K562 (cell line): ENCODE results near the gene DOCK1. TPM values are rescaled to one million over a fixed set of nuclear protein-coding genes. Genes with fewer than 3 reads are reported as not detected.

Source experiments
- ATF7 ChIP-seq: fragments of 450-650 bp; IDR thresholded peaks from 2 replicates; pipeline ENCODE4 v1.7.1; 2014; ENCODE audit warnings: mild to moderate bottlenecking, moderate library complexity
- RB1 ChIP-seq: fragments of 450-650 bp; IDR thresholded peaks from 2 replicates; pipeline ENCODE4 v1.6.1; 2017; ENCODE audit warnings: low read depth, mild to moderate bottlenecking
- RBBP5 ChIP-seq: fragments of 200-600 bp; sonication (generic); IDR thresholded peaks from 2 replicates; pipeline ENCODE4 v1.6.1; 2012; ENCODE audit warnings: borderline replicate concordance, mild to moderate bottlenecking, low read length, control low read depth, inconsistent platforms; ENCODE audit not compliant: insufficient read depth, poor library complexity, severe bottlenecking
- USF2 ChIP-seq: sonication (generic); formaldehyde crosslinking; IDR thresholded peaks from 2 replicates; pipeline ENCODE4 v1.5.0; 2020; ENCODE audit warnings: missing genetic modification reagents
- polyA plus RNA-seq, 8 experiments: library from polyadenylated mRNA; depleted of rRNA in 4 of 8; stranded (reverse) in 5 of 8; unstranded in 3 of 8; fragments of >200 nt; fragmentation: Nextera tagmentation in 2 of 8; fragmentation: Illumina TruSeq in 1 of 8; extraction: Ambion mirVana in 2 of 8; extraction: Trizol in 1 of 8; gene quantifications; 2 replicates each; pipeline versions ENCODE4 v1.2.1 to v1.2.3, GENCODE V29; 2011 to 2014; ENCODE audit warnings: inconsistent platforms in 1 of 8, missing spikeins in 1 of 8
- total RNA-seq, 7 experiments: library from RNA; depleted of rRNA in 6 of 7; stranded (reverse); fragments of >200 nt in 6 of 7; fragmentation: Illumina TruSeq in 2 of 7; extraction: Trizol in 2 of 7; gene quantifications; 2 replicates each; pipeline versions ENCODE4 v1.2.1 to v1.2.3, GENCODE V29; 2011 to 2021; ENCODE audit warnings: low replicate concordance in 1 of 7
- TF ChIP-seq, protein P1 (sequence below): sonication (generic); formaldehyde crosslinking; IDR thresholded peaks from 2 replicates; pipeline ENCODE4 v1.8.0; 2023; ENCODE audit warnings: missing genetic modification reagents, mild to moderate bottlenecking, borderline replicate concordance
- TF ChIP-seq, protein P2 (sequence below): fragments of 450-650 bp; IDR thresholded peaks from 2 replicates; pipeline ENCODE4 v1.6.1; 2016; ENCODE audit warnings: antibody characterized with exemption
- TF ChIP-seq, protein P3 (sequence below): fragments of 450-650 bp; IDR thresholded peaks from 2 replicates; pipeline ENCODE4 v1.6.1; 2018; ENCODE audit not compliant: partially characterized antibody

DOCK1 gene
- total and polyA plus RNA-seq, 9 of the 15 experiments (the other 6 are each of a cell fraction or from before 2014, with no cell fraction given), result 0.31 TPM; not detected in 8

DNA sequence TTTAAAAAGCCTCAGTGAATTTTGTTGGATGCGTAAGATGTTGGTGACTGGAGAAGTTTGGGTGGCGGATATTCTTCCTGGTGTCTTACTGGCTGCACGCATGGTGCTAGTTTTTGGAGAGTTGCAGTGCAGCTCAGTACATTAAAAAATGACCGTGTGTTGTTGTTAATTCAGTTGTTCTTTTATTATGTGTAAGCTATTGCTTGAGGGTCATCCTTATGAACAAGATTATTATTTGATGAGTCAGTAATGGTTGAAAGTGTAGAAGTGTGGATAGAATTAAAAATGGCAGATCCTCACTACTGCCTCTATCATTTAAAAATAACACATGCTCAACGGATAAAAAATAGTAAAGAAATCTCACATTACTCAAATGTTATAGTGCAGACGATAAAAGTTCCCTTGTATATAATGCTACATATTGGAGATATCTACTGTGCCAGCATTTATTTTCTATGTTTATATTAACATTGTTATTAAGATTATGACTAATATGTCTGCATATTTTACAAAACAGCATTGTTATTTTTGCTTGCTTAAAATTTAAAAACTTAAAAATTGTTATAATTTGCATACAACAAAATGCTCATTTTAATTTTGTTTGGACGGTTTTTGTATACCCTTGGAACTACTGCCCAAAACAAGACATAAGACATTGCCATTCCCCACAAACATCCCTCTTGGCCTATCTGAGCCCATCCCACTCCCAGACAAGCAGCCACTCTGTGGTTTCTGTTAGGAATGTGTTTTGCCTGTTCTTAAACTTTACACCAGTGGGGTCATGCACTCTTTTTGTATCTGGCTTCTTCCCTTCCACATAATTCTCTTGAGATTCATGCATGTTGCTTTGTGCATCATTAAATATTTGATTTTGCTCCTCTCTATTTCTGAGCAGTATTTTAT is 142.0 kb downstream of the DOCK1 start (continued):
- TF ChIP-seq, protein P1, sequence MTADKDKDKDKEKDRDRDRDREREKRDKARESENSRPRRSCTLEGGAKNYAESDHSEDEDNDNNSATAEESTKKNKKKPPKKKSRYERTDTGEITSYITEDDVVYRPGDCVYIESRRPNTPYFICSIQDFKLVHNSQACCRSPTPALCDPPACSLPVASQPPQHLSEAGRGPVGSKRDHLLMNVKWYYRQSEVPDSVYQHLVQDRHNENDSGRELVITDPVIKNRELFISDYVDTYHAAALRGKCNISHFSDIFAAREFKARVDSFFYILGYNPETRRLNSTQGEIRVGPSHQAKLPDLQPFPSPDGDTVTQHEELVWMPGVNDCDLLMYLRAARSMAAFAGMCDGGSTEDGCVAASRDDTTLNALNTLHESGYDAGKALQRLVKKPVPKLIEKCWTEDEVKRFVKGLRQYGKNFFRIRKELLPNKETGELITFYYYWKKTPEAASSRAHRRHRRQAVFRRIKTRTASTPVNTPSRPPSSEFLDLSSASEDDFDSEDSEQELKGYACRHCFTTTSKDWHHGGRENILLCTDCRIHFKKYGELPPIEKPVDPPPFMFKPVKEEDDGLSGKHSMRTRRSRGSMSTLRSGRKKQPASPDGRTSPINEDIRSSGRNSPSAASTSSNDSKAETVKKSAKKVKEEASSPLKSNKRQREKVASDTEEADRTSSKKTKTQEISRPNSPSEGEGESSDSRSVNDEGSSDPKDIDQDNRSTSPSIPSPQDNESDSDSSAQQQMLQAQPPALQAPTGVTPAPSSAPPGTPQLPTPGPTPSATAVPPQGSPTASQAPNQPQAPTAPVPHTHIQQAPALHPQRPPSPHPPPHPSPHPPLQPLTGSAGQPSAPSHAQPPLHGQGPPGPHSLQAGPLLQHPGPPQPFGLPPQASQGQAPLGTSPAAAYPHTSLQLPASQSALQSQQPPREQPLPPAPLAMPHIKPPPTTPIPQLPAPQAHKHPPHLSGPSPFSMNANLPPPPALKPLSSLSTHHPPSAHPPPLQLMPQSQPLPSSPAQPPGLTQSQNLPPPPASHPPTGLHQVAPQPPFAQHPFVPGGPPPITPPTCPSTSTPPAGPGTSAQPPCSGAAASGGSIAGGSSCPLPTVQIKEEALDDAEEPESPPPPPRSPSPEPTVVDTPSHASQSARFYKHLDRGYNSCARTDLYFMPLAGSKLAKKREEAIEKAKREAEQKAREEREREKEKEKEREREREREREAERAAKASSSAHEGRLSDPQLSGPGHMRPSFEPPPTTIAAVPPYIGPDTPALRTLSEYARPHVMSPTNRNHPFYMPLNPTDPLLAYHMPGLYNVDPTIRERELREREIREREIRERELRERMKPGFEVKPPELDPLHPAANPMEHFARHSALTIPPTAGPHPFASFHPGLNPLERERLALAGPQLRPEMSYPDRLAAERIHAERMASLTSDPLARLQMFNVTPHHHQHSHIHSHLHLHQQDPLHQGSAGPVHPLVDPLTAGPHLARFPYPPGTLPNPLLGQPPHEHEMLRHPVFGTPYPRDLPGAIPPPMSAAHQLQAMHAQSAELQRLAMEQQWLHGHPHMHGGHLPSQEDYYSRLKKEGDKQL (CRISPR knock-in tag), result no peak
- TF ChIP-seq ATF7 (no peak), USF2 (CRISPR knock-in tag) (no peak), RB1 (no peak), RBBP5 (no peak)
- TF ChIP-seq, protein P2, sequence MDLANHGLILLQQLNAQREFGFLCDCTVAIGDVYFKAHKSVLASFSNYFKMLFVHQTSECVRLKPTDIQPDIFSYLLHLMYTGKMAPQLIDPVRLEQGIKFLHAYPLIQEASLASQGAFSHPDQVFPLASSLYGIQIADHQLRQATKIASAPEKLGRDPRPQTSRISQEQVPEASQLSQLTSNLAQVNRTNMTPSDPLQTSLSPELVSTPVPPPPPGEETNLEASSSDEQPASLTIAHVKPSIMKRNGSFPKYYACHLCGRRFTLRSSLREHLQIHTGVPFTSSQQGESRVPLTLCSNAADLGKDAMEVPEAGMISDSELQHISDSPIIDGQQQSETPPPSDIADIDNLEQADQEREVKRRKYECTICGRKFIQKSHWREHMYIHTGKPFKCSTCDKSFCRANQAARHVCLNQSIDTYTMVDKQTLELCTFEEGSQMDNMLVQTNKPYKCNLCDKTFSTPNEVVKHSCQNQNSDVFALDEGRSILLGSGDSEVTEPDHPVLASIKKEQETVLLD, result no peak
- TF ChIP-seq, protein P3, sequence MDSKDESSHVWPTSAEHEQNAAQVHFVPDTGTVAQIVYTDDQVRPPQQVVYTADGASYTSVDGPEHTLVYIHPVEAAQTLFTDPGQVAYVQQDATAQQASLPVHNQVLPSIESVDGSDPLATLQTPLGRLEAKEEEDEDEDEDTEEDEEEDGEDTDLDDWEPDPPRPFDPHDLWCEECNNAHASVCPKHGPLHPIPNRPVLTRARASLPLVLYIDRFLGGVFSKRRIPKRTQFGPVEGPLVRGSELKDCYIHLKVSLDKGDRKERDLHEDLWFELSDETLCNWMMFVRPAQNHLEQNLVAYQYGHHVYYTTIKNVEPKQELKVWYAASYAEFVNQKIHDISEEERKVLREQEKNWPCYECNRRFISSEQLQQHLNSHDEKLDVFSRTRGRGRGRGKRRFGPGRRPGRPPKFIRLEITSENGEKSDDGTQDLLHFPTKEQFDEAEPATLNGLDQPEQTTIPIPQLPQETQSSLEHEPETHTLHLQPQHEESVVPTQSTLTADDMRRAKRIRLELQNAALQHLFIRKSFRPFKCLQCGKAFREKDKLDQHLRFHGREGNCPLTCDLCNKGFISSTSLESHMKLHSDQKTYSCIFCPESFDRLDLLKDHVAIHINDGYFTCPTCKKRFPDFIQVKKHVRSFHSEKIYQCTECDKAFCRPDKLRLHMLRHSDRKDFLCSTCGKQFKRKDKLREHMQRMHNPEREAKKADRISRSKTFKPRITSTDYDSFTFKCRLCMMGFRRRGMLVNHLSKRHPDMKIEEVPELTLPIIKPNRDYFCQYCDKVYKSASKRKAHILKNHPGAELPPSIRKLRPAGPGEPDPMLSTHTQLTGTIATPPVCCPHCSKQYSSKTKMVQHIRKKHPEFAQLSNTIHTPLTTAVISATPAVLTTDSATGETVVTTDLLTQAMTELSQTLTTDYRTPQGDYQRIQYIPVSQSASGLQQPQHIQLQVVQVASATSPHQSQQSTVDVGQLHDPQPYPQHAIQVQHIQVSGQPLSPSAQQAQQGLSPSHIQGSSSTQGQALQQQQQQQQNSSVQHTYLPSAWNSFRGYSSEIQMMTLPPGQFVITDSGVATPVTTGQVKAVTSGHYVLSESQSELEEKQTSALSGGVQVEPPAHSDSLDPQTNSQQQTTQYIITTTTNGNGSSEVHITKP, result no peak
- TF ChIP-seq, all 486 proteins: peak for 0
